Peyer's patch (tissue), 4 donors: ENCODE data around the gene MTFR2.

Experiments
- POLR2A ChIP-seq, 2 donors: fragments of 450-650 bp; IDR thresholded peaks; one replicate each; pipeline ENCODE4 v1.5.1; 2017; ENCODE audit warnings: antibody characterized with exemption in 2 of 2, mild to moderate bottlenecking in 2 of 2, moderate library complexity in 2 of 2
- TF ChIP-seq, protein P1 (sequence below), 6 experiments: fragments of 450-650 bp in 4 of 6; fragments of 200-600 bp in 2 of 6; sonication (generic) in 1 of 6; IDR thresholded peaks; one replicate each; pipeline ENCODE4 v1.5.1; 2017 to 2019; ENCODE audit warnings: antibody characterized with exemption in 6 of 6, mild to moderate bottlenecking in 3 of 6, moderate library complexity in 1 of 6

- TF ChIP-seq, protein P1, sequence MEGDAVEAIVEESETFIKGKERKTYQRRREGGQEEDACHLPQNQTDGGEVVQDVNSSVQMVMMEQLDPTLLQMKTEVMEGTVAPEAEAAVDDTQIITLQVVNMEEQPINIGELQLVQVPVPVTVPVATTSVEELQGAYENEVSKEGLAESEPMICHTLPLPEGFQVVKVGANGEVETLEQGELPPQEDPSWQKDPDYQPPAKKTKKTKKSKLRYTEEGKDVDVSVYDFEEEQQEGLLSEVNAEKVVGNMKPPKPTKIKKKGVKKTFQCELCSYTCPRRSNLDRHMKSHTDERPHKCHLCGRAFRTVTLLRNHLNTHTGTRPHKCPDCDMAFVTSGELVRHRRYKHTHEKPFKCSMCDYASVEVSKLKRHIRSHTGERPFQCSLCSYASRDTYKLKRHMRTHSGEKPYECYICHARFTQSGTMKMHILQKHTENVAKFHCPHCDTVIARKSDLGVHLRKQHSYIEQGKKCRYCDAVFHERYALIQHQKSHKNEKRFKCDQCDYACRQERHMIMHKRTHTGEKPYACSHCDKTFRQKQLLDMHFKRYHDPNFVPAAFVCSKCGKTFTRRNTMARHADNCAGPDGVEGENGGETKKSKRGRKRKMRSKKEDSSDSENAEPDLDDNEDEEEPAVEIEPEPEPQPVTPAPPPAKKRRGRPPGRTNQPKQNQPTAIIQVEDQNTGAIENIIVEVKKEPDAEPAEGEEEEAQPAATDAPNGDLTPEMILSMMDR (IDR thresholded peaks at IDR 0.05), result no peak
- TF ChIP-seq POLR2A (IDR thresholded peaks at IDR 0.05), result no peak
These were observed 33.4 kb downstream of the MTFR2 start for GRCh38 chr6:136216503-136217401.
